RPMI8226 (cell line): Measurements from ENCODE around the gene CHRNA4.
A peak's percentile ranks its signal among the peaks of the same experiment; 100 is the strongest.

ENCODE experiments used
- DNase-seq: peaks from one replicate; pipeline ENCODE4 v3.0.0-alpha.2; 2015

CHRNA4 gene

DNA sequence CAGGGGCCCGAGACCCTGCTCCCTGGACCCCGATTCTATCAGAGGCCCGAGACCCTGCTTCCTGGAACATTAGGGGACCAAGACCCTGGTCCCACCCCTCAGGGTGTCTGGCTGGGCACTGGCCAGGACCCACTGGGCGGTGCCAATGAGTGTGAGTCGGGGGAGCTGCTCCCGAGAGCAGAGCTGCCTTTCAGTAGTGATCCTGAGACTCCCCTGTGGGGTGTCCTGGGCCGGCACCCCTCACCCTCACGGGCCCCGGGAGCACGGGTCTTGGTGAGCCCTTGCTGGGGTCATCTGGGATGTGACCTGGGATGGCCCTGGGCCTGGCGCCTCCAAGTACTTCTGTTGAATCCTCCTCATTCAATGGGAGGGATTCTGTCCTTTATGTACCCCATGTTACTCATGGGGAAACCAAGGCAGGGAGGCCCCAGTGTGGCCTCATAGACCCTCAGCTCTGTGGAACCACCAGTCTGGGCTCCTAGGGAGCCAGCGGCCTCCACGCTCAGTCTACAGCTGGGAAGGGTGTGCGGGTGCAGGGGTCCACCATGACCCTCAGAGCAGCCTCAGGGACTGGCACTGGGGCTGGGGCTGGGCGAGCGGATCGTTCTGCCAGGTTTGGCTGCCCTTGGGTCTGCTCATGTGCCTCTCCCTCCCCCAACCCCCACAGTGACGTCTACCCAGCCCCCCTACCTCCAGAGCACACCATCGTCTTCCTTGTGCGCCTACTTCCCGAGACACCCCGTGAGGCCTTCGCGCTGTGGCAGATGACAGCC is 42.6 kb downstream of the CHRNA4 start:
- DNase-seq = no peak

DNA sequence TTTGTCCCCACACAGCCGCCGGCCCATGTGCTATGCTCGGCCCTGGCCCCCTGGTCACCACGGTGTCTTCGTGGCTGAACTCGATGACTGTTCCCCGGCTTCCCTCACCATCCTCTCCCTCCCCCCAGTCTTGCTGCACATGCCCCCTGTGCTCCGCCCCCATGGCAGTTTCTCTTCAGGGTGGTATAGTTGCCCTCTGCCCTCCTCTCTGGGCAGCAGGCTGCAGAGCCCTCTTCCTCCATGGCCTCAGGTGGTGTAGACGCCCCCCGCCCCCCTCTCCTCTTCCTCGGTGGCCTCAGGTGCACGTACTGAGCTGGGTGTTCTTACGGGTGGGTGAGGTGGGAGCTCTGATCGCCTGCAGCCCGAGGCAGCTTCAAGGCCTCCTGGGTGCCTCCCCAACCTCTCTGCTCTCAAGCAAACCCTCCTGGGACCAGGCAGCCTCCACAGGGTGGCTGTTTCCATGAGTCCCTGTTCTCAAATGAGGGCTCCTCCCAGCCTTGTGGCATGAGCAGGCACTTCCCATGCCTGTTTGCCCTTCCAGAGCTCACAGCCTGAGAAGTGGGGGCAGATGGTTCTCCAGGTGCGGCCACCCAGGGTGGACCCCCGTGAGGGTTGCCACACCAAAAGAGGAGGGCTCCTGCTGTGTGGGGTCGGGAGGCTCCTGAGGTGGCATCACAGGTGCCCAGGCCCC is 43.4 kb downstream of the CHRNA4 start:
- DNase-seq = no peak

- no peak for DNase-seq
These were observed 44.1 kb downstream of the CHRNA4 start for GRCh38 chr20:63317061-63317460.

DNA sequence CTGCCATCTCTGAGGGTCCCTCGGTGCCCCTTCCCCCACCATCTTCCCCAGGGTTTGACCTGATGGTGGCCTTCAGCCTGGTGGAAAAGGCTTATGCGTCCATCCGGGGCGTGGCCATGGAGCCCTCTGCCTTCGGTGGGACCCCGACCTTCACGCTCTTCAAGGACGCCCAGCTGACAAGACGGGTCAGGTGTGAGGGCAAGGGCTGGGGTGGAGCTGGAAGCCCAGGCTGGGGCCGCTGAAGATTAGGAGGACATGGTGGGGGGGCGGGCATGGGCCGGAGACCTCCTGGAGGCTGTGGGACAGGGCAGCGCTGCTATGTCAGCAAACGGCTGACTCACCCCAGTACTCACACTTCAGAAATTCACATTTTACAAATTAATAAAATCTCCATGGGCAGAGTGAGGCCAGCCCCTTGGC is 44.6 kb downstream of the CHRNA4 start:
- no peak for DNase-seq

GRCh38 chr20:63315731-63316491 is 45.2 kb downstream of the CHRNA4 start:
- DNase-seq = no peak

- DNase-seq = no peak
These were observed 45.9 kb downstream of the CHRNA4 start for GRCh38 chr20:63315240-63315689.

- no peak for DNase-seq
These were observed 46.4 kb downstream of the CHRNA4 start for GRCh38 chr20:63314566-63315239.

- DNase-seq = peak; percentile 35
These were observed 47.1 kb downstream of the CHRNA4 start for GRCh38 chr20:63314015-63314471.

DNA sequence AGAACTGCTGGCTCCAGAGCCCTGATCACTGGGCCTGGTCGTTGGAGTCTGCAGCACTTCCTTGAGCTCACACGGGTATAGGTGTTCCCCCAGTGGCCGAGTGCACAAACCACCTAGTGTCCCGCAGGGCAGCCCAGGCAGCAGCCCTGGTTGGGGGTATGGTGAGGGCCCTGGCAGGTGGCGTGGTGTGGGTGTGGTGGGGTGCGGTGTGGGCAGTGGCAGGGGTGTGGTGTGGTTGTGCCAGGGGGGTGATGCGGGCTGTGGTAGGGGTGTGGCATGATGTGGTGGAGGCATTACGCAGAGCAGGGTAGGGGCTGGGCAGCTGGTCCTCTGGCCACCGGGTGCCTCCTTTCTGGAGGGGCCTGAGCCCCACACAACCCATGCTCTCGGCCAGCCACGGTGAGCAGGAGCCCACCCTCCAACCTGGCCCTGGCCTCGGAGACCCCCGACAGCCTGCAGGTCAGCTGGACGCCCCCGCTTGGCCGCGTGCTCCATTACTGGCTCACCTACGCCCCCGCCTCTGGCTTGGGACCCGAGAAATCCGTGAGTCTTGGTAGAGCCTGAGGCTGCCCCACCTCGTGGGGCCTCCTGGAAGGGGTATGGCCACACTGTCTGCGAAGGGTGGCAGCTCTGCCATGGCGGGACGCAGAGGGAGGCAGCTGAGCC is 47.7 kb downstream of the CHRNA4 start:
- DNase-seq = no peak

GRCh38 chr20:63312690-63313348 is 48.3 kb downstream of the CHRNA4 start:
- DNase-seq = no peak

DNA sequence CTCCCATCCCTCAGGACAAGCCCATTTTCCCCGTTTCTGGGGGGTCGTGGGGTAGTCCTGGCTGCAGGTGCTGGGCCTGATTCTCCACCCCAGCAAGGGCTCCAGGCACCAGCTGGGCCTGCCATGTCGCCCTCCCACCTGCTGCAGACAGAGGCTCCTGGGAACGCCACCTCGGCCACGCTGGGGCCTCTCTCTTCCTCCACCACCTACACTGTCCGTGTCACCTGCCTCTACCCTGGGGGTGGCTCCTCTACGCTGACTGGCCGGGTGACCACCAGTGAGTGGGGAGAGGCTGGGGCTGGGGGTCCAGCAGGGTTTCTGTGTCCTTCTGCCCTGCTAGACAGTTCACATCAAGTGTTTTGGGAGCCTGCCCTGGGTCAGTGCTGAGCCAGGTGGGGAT is 48.9 kb downstream of the CHRNA4 start:
- peak; percentile 13 for DNase-seq

GRCh38 chr20:63311833-63312243 is 49.3 kb downstream of the CHRNA4 start:
- DNase-seq = no peak

DNA sequence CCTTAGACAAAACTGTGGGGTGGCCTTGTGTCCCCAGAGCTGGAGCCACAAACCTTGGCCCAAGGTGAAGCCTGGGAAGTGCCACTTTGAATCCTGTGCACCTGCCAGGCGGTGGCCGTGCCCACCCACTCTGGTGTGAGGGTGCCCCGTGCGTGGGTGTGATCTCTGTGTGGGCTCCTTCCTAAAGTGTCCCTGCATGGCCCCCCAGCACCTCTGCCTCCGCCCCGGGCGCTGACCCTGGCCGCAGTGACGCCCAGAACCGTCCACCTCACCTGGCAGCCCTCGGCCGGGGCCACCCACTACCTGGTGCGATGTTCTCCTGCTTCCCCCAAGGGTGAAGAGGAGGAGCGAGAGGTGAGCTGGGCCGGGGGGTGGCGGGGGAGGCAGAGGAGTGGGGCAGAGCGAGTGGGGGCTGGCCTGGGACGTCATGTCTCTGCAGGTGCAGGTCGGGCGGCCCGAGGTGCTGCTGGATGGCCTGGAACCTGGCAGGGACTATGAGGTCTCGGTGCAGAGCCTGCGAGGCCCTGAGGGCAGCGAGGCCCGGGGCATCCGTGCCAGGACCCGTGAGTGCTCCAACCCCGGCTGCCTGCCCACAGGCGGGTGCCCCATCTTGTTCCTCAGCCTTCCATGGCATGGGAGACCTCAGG is 49.8 kb downstream of the CHRNA4 start:
- no peak for DNase-seq

GRCh38 chr20:63310265-63310991 is 50.7 kb downstream of the CHRNA4 start:
- DNase-seq = peak; percentile 7

- peak; percentile 54 for DNase-seq
These were observed 51.7 kb downstream of the CHRNA4 start for GRCh38 chr20:63309261-63310071.

DNA sequence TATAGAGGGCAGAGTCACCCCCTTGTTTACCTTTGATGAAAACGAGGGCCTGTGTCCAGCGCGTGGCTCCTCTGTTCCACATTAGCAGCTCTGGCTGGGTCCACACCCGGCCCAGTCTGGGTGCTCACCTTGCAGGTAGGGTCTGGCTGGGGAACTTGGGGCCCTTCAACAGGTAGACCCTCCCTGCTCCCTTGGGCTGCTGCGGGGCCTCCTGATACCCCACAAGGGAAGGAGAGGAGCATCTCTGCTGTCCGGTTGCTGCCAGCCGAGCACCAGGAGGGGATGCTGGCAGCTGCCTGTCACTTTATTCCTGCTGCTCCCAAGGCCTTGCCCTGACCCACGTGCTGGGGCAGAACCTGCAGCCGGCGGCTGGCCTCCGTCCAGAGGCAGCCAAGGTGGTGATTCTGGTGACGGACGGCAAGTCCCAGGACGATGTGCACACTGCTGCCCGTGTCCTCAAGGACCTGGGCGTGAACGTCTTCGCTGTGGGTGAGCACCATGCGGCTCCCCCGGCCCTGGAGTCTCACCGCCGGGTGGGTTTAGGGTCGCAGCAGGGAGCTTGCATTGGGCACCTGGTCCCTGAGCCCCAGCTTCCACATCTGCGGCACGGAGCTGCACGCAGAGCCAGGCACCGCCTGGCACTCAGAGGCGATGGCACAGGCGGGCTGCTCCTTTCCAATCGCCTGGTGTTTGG is 52.8 kb downstream of the CHRNA4 start:
- DNase-seq = no peak

GRCh38 chr20:63307538-63308217 is 53.5 kb downstream of the CHRNA4 start:
- DNase-seq = no peak
